Mucosa of gallbladder (tissue), 1 donor: ENCODE data around the gene KRT73. TPM values are rescaled to one million over a fixed set of nuclear protein-coding genes. Genes with fewer than 3 reads are reported as not detected.

Source experiments
- DNase-seq: peaks from one replicate; pipeline ENCODE4 v3.0.0-alpha.2; 2020; ENCODE audit warnings: low spot score
- total RNA-seq: library from RNA; stranded (reverse); gene quantifications from one replicate; pipeline ENCODE4 v1.2.1, GENCODE V29; 2021
- donor health status: DM: no; HTN: no; CAD: no.

The KRT73 gene
- not detected for total RNA-seq

- no peak for DNase-seq
These were observed at the start of gene KRT73 for GRCh38 chr12:52618216-52618615. TSS of gene KRT73 (minus strand) at chr12:52618559. CDS start at chr12:52618524, 35 bp downstream.

GRCh38 chr12:52667931-52668330 is 49.6 kb upstream of the KRT73 start:
- DNase-seq = no peak

GRCh38 chr12:52667509-52667908 is 49.1 kb upstream of the KRT73 start:
- DNase-seq = no peak

GRCh38 chr12:52666471-52666870 is 48.1 kb upstream of the KRT73 start:
- DNase-seq = no peak

- no peak for DNase-seq
These were observed 45.1 kb upstream of the KRT73 start for GRCh38 chr12:52663420-52663819.

GRCh38 chr12:52662918-52663229 is 44.5 kb upstream of the KRT73 start:
- DNase-seq = no peak

GRCh38 chr12:52662093-52662917 is 43.9 kb upstream of the KRT73 start:
- DNase-seq = no peak

- no peak for DNase-seq
These were observed 43.3 kb upstream of the KRT73 start for GRCh38 chr12:52661668-52662067.

GRCh38 chr12:52660934-52661499 is 42.7 kb upstream of the KRT73 start:
- DNase-seq = no peak

GRCh38 chr12:52659951-52660350 is 41.6 kb upstream of the KRT73 start:
- DNase-seq = no peak

- DNase-seq = no peak
These were observed 41.0 kb upstream of the KRT73 start for GRCh38 chr12:52659395-52659794.

GRCh38 chr12:52658196-52658595 is 39.8 kb upstream of the KRT73 start:
- no peak for DNase-seq

- DNase-seq = no peak
These were observed 39.0 kb upstream of the KRT73 start for GRCh38 chr12:52657250-52657902.

- DNase-seq = no peak
These were observed 38.3 kb upstream of the KRT73 start for GRCh38 chr12:52656616-52657015.

GRCh38 chr12:52655720-52656124 is 37.4 kb upstream of the KRT73 start:
- DNase-seq = no peak

GRCh38 chr12:52655251-52655650 is 36.9 kb upstream of the KRT73 start:
- DNase-seq = no peak

GRCh38 chr12:52651726-52652261 is 33.4 kb upstream of the KRT73 start, which contains the start of gene KRT2:
TSS of gene KRT2 (minus strand) at chr12:52652211. CDS start at chr12:52652142, 69 bp downstream.
- no peak for DNase-seq

- DNase-seq = no peak
These were observed 32.2 kb upstream of the KRT73 start for GRCh38 chr12:52650520-52651081.

- no peak for DNase-seq
These were observed 30.7 kb upstream of the KRT73 start for GRCh38 chr12:52649066-52649465.

GRCh38 chr12:52648012-52648550 is 29.7 kb upstream of the KRT73 start:
- DNase-seq = no peak

GRCh38 chr12:52647601-52648000 is 29.2 kb upstream of the KRT73 start:
- no peak for DNase-seq

- no peak for DNase-seq
These were observed 28.3 kb upstream of the KRT73 start for GRCh38 chr12:52646613-52647012.
